ENCODE results near the gene HIVEP2.

HIVEP2 gene

GRCh38 chr6:142816486-142816885, 128.5 kb downstream of the HIVEP2 start:
- no peak for DNase-seq (ENCODE audit: low spot score)

- DNase-seq (ENCODE audit: low spot score): peak; percentile 11
Measured at GRCh38 chr6:142816031-142816430, 128.9 kb downstream of the HIVEP2 start.

DNA sequence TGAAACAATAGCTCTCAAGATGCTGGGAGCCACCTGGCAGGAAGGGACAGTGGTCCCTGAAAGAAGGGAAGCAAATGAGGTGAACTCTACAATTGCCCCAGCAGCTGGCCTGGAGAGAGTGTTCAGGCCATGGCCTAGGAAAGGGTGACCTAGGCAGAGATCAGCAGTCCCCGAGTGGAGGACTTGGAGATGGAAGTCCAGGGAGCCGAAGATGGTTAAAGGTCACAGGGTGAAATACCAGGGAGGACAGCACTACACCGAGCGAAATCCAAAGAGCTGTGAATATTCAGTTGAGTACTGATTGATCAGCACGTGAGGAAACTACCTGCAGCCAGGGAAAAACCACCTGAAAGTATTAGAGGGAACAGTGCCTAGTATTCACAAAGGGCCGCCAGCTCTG, 133.1 kb downstream of the HIVEP2 start:
- DNase-seq (ENCODE audit: low spot score): no peak

- no peak for DNase-seq (ENCODE audit: low spot score)
Measured at GRCh38 chr6:142810952-142811514, 133.9 kb downstream of the HIVEP2 start.

GRCh38 chr6:142809947-142810346, 135.0 kb downstream of the HIVEP2 start:
- no peak for DNase-seq (ENCODE audit: low spot score)

DNA sequence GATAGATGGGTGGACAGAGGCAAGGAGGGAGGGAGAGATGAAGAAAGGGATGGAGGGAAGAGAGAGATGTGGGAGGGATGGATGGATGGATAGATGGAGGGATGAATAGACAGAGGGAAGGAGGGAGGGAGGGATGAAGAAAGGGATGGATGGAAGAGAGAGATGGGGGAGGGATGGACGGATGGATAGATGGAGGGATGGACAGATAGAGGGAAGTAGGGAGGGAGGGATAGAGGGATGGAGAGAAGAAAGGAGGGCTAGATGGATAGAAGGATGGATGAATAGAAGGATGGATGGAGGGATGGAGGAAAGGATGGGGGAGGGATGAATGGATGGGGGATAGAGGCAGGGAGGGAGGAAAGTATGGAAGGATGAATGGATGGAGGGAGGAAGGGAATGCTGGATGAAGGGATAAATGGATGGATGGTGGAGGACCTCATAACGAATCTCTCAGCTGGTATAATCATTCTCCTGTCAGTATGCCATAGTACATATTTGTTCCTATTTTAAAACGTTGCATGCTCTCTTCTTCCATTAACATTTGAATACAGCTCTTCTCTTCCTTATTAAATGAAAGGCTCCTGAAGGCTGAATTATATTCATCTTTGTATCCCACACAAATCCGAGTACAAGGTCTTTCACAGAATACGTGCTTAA, 136.4 kb downstream of the HIVEP2 start:
- no peak for DNase-seq (ENCODE audit: low spot score)

GRCh38 chr6:142805042-142805441, 139.9 kb downstream of the HIVEP2 start:
- no peak for DNase-seq (ENCODE audit: low spot score)

DNA sequence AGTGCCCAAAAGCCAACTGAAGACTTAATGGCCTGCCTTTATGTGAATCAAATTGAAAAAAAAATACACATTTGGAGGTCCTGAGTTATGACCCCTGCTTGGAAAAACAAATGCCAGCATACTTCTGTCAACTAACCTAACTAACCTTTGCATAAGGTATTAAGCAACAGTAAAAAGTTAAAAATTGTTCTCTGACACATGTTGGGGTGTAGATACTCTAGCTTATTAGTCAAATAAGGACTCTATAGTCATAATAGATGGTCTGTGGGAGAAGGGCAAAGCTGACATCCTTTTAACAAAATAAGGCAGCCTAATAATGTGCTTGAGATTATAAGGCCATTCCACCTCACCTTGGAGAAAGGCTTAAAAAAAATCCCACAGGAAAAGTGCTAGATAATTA, 140.5 kb downstream of the HIVEP2 start:
- no peak for DNase-seq (ENCODE audit: low spot score)

GRCh38 chr6:142803495-142804058, 141.4 kb downstream of the HIVEP2 start:
- DNase-seq (ENCODE audit: low spot score): no peak

- no peak for DNase-seq (ENCODE audit: low spot score)
Measured at GRCh38 chr6:142803032-142803431, 141.9 kb downstream of the HIVEP2 start.

- peak; percentile 70 for DNase-seq (ENCODE audit: low spot score)
Measured at GRCh38 chr6:142802124-142802523, 142.9 kb downstream of the HIVEP2 start.

GRCh38 chr6:142800240-142800639, 144.7 kb downstream of the HIVEP2 start:
- DNase-seq (ENCODE audit: low spot score): no peak

- no peak for DNase-seq (ENCODE audit: low spot score)
Measured at GRCh38 chr6:142799639-142800038, 145.3 kb downstream of the HIVEP2 start.

- no peak for DNase-seq (ENCODE audit: low spot score)
Measured at GRCh38 chr6:142797159-142797558, 147.8 kb downstream of the HIVEP2 start.

GRCh38 chr6:142796571-142796970, 148.4 kb downstream of the HIVEP2 start:
- no peak for DNase-seq (ENCODE audit: low spot score)

- no peak for DNase-seq (ENCODE audit: low spot score)
Measured at GRCh38 chr6:142796024-142796423, 149.0 kb downstream of the HIVEP2 start.

- DNase-seq (ENCODE audit: low spot score): no peak
Measured at GRCh38 chr6:142794424-142794823, 150.6 kb downstream of the HIVEP2 start.

- no peak for DNase-seq (ENCODE audit: low spot score)
Measured at GRCh38 chr6:142790257-142790656, 154.7 kb downstream of the HIVEP2 start.

DNA sequence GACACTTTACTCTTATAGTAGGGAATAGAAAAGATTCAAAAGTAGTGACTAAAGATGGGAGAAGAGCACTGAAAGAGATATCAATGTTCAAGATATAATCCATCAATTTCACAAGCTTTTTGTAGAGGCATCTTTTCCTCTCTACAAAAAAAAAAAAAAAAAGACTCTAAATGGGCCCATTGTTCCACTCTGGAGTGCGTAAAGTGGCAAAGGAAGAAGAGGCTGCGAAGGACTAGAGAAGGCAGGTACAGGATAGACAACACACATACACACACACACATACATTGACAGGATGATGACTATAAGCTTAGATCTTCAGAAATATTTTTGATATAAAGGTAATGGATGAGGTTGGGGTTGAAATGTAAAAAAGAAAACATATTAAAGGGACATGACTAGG, 157.6 kb downstream of the HIVEP2 start:
- DNase-seq (ENCODE audit: low spot score): no peak

GRCh38 chr6:142786476-142786875, 158.5 kb downstream of the HIVEP2 start:
- DNase-seq (ENCODE audit: low spot score): no peak

GRCh38 chr6:142784344-142784743, 160.6 kb downstream of the HIVEP2 start:
- DNase-seq (ENCODE audit: low spot score): no peak

DNA sequence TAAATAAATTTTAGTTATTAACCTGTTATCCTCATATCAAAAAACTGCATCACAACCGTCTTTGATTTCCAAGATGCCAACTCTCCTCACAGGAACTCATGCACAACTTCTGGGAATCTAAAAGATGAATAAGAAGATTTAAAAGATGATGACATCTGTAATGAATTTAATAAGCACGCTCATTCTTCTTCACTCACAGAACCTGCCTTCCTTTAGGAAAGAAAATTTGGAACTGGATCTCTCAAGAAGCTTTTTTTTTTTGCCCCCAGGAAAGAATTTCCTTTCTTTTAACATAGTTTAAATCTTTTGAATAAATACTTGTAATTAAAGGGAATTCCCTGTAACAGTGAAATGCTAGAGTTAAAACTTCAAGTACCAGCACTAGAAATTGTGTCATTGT, 161.5 kb downstream of the HIVEP2 start:
- DNase-seq (ENCODE audit: low spot score): no peak

DNA sequence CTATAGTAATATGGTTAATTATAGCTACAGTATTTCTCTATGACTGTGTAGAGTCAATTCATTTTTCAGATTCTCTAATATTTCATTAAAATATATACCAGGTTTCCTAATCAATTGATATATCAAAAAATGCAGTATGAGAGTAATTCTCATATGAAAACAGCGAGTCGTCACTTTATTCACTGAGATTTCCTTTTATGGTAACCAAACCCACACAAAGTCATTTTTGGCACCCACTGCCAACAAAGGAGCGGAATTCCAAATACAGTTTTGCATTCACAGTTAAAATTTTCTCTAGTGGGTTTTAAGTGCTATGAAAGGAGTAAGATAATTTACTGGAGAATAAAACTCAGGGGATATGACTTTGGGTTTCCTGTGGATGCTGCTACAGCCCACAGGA, 163.8 kb downstream of the HIVEP2 start:
- no peak for DNase-seq (ENCODE audit: low spot score)

All from hepatic stellate cell (primary cell).